Activated T-cell treated with anti-CD3 and anti-CD28 coated beads, Interleukin-2, amount 50 U/mL, for 72 hours (primary cell): ENCODE data around the gene USP37. TPM values are rescaled to one million over a fixed set of nuclear protein-coding genes. Genes with fewer than 3 reads are reported as not detected.

ENCODE experiments used
- ATAC-seq, 2 donors: fragments of 150-1000 bp; cut with Tn5 transposase; replicated peaks in 1 of 2; 2 replicates each; pipeline ENCODE4 v1.10.0; 2021; ENCODE audit warnings: moderate library complexity in 2 of 2, mild to moderate bottlenecking in 1 of 2
- DNase-seq, 2 donors: peaks; one replicate each; pipeline ENCODE4 v3.0.0; 2021 to 2022; ENCODE audit warnings: mixed read lengths in 1 of 2
- H3K27ac Mint-ChIP-seq: one replicate; pipeline ENCODE4 v1.8.0; 2022; ENCODE audit warnings: mild to moderate bottlenecking, moderate library complexity, mixed read lengths
- H3K27me3 Mint-ChIP-seq: one replicate; pipeline ENCODE4 v1.8.0; 2022; ENCODE audit warnings: low read depth, mixed read lengths
- H3K36me3 Mint-ChIP-seq, 2 donors: one replicate each; pipeline ENCODE4 v1.8.0; 2022; ENCODE audit warnings: mixed read lengths in 2 of 2, mild to moderate bottlenecking in 1 of 2; ENCODE audit not compliant: insufficient read depth in 2 of 2
- H3K4me1 Mint-ChIP-seq: one replicate; pipeline ENCODE4 v1.8.0; 2022; ENCODE audit warnings: low read depth, mixed read lengths
- H3K4me3 Mint-ChIP-seq, 2 donors: one replicate each; pipeline ENCODE4 v1.8.0; 2022; ENCODE audit warnings: mild to moderate bottlenecking in 2 of 2, mixed read lengths in 2 of 2, moderate library complexity in 2 of 2
- H3K9me3 Mint-ChIP-seq, 2 donors: one replicate each; pipeline ENCODE4 v1.8.0; 2022; ENCODE audit warnings: mixed read lengths in 2 of 2
- total RNA-seq, 2 donors: library from RNA; stranded (reverse); gene quantifications; one replicate each; pipeline ENCODE4 v1.2.3, GENCODE V29; 2022

Gene USP37
- total RNA-seq, 2 donors from 2014 or later: 31.6 to 35.3 TPM

- H3K27me3 Mint-ChIP-seq: peaks cover 8% of the 10 kb centered on the region
- no peak overlapping the region for H3K27ac Mint-ChIP-seq
- H3K4me1 Mint-ChIP-seq: peaks cover 48% of the 10 kb centered on the region
- DNase-seq (no peak), ATAC-seq (no peak)
- no peaks in the 10 kb centered on the region for H3K36me3 Mint-ChIP-seq
- no peak overlapping the region for H3K4me3 Mint-ChIP-seq
- H3K9me3 Mint-ChIP-seq: no peaks in the 10 kb centered on the region
Measured at GRCh38 chr2:218407717-218408116, 160.4 kb downstream of the USP37 start.

- H3K4me1 Mint-ChIP-seq: peaks cover 48% of the 10 kb centered on the region
- H3K4me3 Mint-ChIP-seq: peak overlapping the region; percentile 87 to 90
- no peaks in the 10 kb centered on the region for H3K9me3 Mint-ChIP-seq
- peak overlapping the region; percentile 91 for H3K27ac Mint-ChIP-seq
- H3K27me3 Mint-ChIP-seq: peaks cover 8% of the 10 kb centered on the region
- H3K36me3 Mint-ChIP-seq: no peaks in the 10 kb centered on the region
- DNase-seq (peak; percentile 63 to 78), ATAC-seq (peak; percentile 38 to 63)
Measured at GRCh38 chr2:218406949-218407618, 161.1 kb downstream of the USP37 start.

GRCh38 chr2:218406209-218406948 lies 161.8 kb downstream of the USP37 start:
- DNase-seq (peak; percentile 93), ATAC-seq (peak; percentile 84)
- Mint-ChIP-seq H3K4me1 (peaks cover 52% of the 10 kb centered on the region), H3K27me3 (peaks cover 8% of the 10 kb centered on the region), H3K4me3 (peak overlapping the region; percentile 87 to 93), H3K9me3 (no peaks in the 10 kb centered on the region), H3K36me3 (no peaks in the 10 kb centered on the region), H3K27ac (peak overlapping the region; percentile 91)

GRCh38 chr2:218405746-218406208 lies 162.4 kb downstream of the USP37 start:
- Mint-ChIP-seq H3K4me3 (peak overlapping the region; percentile 87 to 93), H3K36me3 (no peaks in the 10 kb centered on the region), H3K27me3 (peaks cover 8% of the 10 kb centered on the region), H3K4me1 (peaks cover 54% of the 10 kb centered on the region), H3K9me3 (no peaks in the 10 kb centered on the region), H3K27ac (peak overlapping the region; percentile 68)
- ATAC-seq: peak; percentile 0 to 1
- DNase-seq: no peak

GRCh38 chr2:218405086-218405745 lies 162.9 kb downstream of the USP37 start:
- Mint-ChIP-seq H3K9me3 (no peaks in the 10 kb centered on the region), H3K36me3 (no peaks in the 10 kb centered on the region), H3K27me3 (peaks cover 8% of the 10 kb centered on the region), H3K27ac (peak overlapping the region; percentile 68), H3K4me3 (peak overlapping the region; percentile 87 to 93), H3K4me1 (peaks cover 54% of the 10 kb centered on the region)
- ATAC-seq (no peak), DNase-seq (no peak)

- H3K9me3 Mint-ChIP-seq: no peaks in the 10 kb centered on the region
- H3K4me3 Mint-ChIP-seq: peak overlapping the region in 1 of 2 donors; percentile 25
- ATAC-seq (no peak), DNase-seq (no peak)
- H3K36me3 Mint-ChIP-seq: no peaks in the 10 kb centered on the region
- peaks cover 54% of the 10 kb centered on the region for H3K4me1 Mint-ChIP-seq
- peaks cover 8% of the 10 kb centered on the region for H3K27me3 Mint-ChIP-seq
- no peak overlapping the region for H3K27ac Mint-ChIP-seq
Measured at GRCh38 chr2:218404351-218405085, 163.6 kb downstream of the USP37 start.

- Mint-ChIP-seq H3K4me3 (no peak overlapping the region), H3K27ac (no peak overlapping the region), H3K9me3 (no peaks in the 10 kb centered on the region), H3K4me1 (peaks cover 54% of the 10 kb centered on the region), H3K27me3 (peaks cover 8% of the 10 kb centered on the region), H3K36me3 (no peaks in the 10 kb centered on the region)
- no peak for ATAC-seq
- no peak for DNase-seq
Measured at GRCh38 chr2:218403810-218404209, 164.3 kb downstream of the USP37 start.

- no peaks in the 10 kb centered on the region for H3K9me3 Mint-ChIP-seq
- no peak overlapping the region for H3K4me3 Mint-ChIP-seq
- H3K27me3 Mint-ChIP-seq: peaks cover 6% of the 10 kb centered on the region
- DNase-seq (no peak), ATAC-seq (no peak)
- peaks cover 51% of the 10 kb centered on the region for H3K4me1 Mint-ChIP-seq
- H3K27ac Mint-ChIP-seq: no peak overlapping the region
- no peaks in the 10 kb centered on the region for H3K36me3 Mint-ChIP-seq
Measured at GRCh38 chr2:218402911-218403411, 165.2 kb downstream of the USP37 start.

GRCh38 chr2:218402491-218402901 lies 165.7 kb downstream of the USP37 start:
- Mint-ChIP-seq H3K27ac (no peak overlapping the region), H3K36me3 (no peaks in the 10 kb centered on the region)

GRCh38 chr2:218401890-218402289 lies 166.3 kb downstream of the USP37 start:
- no peak for DNase-seq
- H3K36me3 Mint-ChIP-seq: no peaks in the 10 kb centered on the region
- no peak for ATAC-seq
- H3K4me3 Mint-ChIP-seq: peak overlapping the region; percentile 72 to 90
- no peak overlapping the region for H3K27ac Mint-ChIP-seq
- H3K27me3 Mint-ChIP-seq: peaks cover 12% of the 10 kb centered on the region
- H3K4me1 Mint-ChIP-seq: peaks cover 51% of the 10 kb centered on the region
- H3K9me3 Mint-ChIP-seq: no peaks in the 10 kb centered on the region

More at GRCh38 chr2:218402491-218402901, 165.7 kb downstream of the USP37 start:
- peaks cover 51% of the 10 kb centered on the region for H3K4me1 Mint-ChIP-seq
- ATAC-seq (no peak), DNase-seq (no peak)
- peaks cover 6% of the 10 kb centered on the region for H3K27me3 Mint-ChIP-seq
- H3K9me3 Mint-ChIP-seq: no peaks in the 10 kb centered on the region
- no peak overlapping the region for H3K4me3 Mint-ChIP-seq

GRCh38 chr2:218400930-218401881 lies 166.9 kb downstream of the USP37 start:
- H3K27ac Mint-ChIP-seq: no peak overlapping the region
- peak overlapping the region; percentile 72 to 90 for H3K4me3 Mint-ChIP-seq
- DNase-seq: no peak
- ATAC-seq: no peak
- peaks cover 0 to 2% of the 10 kb centered on the region in 2 donors for H3K36me3 Mint-ChIP-seq
- H3K9me3 Mint-ChIP-seq: no peaks in the 10 kb centered on the region
- H3K4me1 Mint-ChIP-seq: peaks cover 53% of the 10 kb centered on the region
- H3K27me3 Mint-ChIP-seq: peaks cover 15% of the 10 kb centered on the region
